Activated gamma-delta T cell (primary cell): Measurements from ENCODE around the gene STX2.
"Not testable (repeated sequence)": the region's sequence is repeated elsewhere in the genome, so short reads cannot be mapped to it uniquely, and the experiment has no call there.

Source experiments
- DNase-seq: peaks from one replicate; lab custom pipeline; 2025; lab: John Stamatoyannopoulos, UW

Gene STX2

DNA sequence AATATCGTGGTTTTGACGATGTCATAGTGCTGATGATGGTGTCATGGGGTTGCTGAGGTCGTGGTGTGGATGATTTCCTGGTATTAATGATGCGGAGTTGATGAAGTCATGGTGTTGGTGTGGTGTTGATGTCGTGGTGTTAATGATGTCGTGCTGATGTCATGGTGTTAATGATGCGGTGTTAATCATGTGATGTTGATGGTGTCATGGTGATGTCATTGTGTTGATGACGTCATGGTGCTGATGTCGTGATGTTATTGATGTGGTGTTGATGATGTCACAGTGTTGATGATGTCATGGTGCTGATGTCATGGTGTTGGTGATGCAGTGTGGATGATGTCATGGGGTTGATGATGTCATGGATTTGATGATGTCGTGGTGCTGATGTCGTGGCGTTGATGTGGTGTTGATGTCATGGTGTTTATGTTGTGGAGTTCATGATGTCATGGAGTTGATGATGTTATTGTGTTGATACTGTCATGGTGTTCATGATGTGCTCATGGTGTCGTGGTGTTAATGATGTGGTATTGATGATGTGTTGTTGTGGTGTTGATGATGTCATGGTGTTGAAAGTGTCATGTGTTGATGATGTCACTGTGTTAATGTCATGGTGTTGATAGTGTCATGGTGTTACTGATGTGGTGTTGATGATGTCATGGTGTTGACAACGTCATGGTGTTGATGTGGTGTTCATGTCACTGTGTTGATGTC, 74.4 kb downstream of the STX2 start:
- DNase-seq = no peak

DNA sequence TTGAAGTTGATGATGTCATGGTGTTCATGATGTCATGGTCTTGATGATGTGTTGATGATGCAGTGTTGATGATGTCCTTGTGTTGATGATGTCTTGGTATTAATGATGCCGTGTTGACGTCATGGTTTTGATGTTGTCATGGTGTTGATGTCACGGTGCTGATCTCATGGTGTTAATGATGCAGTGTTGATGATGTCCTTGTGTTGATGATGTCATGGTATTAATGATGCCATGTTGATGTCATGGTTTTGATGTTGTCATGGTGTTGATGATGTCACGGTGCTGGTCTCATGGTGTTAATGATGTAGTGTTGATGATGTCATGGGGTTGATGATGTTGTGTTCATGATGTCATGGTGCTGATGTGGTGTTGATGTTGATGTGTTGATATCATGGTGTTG, 75.0 kb downstream of the STX2 start:
- no peak for DNase-seq

- no peak for DNase-seq
These were observed 76.8 kb downstream of the STX2 start for GRCh38 chr12:130762319-130762675.

DNA sequence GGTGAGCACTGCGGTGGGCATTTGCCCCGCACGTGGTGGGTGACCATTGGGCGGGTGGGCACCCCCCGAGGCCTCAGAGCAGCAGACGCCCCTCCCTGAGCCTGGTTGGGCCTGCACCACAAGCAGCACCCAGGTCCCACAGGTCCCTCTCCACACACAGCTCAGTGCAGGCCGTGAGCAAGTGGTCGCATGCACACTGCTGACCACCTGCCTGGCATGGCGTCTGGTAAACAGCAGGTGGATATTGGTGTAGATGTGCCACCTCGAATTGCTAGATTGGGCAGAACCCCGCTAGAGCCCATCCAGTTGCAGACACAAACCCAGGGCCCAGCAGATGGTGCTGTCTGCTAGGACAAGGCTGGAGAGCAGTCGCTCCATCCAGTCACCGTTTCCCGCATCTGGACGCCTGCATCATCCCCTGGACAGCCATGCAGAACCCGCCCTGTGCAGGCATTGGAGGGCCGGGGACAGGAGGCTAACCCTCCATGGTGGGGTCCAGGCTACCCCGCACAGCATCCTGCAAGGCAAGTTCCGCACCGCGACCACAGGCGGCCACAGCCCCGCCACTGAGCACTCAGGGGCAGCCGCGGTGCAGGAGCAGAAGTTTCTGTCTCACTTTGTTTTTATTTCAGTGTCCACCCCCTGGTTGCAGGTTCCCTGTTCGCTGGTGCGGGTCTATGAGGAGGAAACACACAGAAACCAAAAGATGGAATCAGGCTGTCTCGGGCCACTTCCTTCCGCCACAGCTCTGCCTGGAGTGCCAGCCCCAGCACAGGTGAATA, 77.3 kb downstream of the STX2 start:
- no peak for DNase-seq

GRCh38 chr12:130754234-130754901, 84.7 kb downstream of the STX2 start:
- DNase-seq = no peak

- no peak for DNase-seq
These were observed 86.3 kb downstream of the STX2 start for GRCh38 chr12:130752692-130753230.

DNA sequence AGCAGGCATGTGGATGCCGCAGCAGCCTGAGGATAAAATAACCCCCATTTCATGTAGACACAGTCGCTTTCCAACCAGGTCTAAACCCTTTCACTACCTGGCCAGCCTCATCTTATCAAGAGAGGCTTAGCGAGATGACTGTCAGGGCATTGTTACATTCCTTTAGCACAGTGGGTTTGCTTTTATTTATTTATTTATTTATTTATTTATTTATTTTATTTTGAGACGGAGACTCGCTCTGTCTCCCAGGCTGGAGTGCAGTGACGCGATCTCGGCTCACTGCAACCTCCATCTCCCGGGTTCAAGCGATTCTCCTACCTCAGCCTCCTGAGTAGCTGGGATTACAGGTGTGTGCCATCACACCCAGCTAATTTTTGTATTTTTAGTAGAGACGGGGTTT, 87.0 kb downstream of the STX2 start:
- DNase-seq = not testable (repeated sequence)

- no peak for DNase-seq
These were observed 90.3 kb downstream of the STX2 start for GRCh38 chr12:130748786-130749185.

- no peak for DNase-seq
These were observed 90.9 kb downstream of the STX2 start for GRCh38 chr12:130747867-130748740.

GRCh38 chr12:130746546-130746945, 92.5 kb downstream of the STX2 start:
- DNase-seq = no peak

DNA sequence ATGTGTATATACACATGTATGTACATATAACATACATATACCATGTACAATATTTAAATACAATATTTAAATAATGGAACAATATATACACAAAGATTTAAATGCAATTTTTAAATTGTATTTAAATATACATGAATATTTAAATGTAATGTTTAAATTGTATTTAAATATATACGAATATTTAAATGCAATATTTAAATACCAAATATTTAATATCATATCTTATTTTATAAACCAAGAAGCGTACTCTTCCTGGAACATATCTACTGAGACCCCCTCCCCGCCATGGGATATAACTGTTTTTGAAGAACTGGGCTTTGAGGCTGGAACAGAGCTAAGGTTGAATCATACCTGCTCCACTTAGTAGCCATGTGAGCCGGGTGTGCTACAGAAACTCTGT, 93.1 kb downstream of the STX2 start:
- DNase-seq = no peak

GRCh38 chr12:130744274-130744673, 94.8 kb downstream of the STX2 start:
- no peak for DNase-seq

- DNase-seq = no peak
These were observed 95.4 kb downstream of the STX2 start for GRCh38 chr12:130743606-130744005.

GRCh38 chr12:130743176-130743575, 95.9 kb downstream of the STX2 start:
- DNase-seq = no peak

DNA sequence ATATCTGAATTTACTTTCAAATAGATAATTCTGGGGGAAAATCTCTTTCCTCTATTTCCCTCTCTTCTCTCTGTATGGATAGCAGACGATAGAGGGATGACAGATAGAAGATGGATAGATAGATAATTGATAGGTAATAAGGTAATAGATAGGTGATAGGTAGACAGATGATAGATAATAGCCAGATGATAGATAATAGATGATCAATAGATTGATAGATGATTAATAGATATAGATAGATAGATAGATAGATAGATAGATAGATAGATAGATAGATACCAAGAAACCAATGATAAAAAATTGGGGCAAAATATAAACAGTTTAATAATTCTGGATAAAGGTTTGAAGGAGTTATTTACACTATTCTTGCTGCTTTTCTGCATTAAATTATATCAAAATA, 96.3 kb downstream of the STX2 start:
- no peak for DNase-seq

DNA sequence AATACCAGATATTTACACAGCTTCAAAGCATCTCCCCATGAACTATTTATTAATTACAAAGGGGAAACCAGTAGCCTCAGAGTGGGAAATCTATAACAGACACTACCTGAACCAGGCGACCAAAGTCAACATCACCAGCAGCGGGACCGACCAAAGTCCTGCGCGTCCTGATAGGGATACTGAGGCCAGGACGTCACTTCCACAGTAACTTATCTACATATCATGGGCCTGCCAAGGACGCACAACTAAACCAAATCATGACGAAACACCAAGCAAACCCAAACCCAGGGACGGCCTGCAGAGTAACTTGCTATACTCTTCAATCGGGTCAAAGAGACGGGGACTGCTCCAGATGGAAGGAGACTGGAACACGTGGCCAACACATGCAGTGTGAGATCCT, 96.9 kb downstream of the STX2 start:
- no peak for DNase-seq
